Kidney (tissue), 14 donors: ENCODE data around the gene MEGF6. TPM values are rescaled to one million over a fixed set of nuclear protein-coding genes. Genes with fewer than 3 reads are reported as not detected.
A peak's percentile ranks its signal among the peaks of the same experiment; 100 is the strongest.

Source experiments
- DNase-seq, 5 donors: peaks; one replicate each; pipeline ENCODE4 v3.0.0-alpha.2; 2013 to 2020
- FAIRE-seq: peaks from 2 replicates; lab custom pipeline; 2012; peaks lifted over from hg19 to GRCh38; lab: Jason Lieb, UNC
- H3K27ac ChIP-seq, 2 donors: one replicate each; pipeline ENCODE4 v1.7.0; 2013; ENCODE audit warnings: low read depth in 2 of 2, low read length in 2 of 2, inconsistent platforms in 1 of 2
- H3K27me3 ChIP-seq: one replicate; pipeline ENCODE4 v1.7.1; 2013; ENCODE audit warnings: low read length, inconsistent platforms; ENCODE audit not compliant: control insufficient read depth, insufficient read depth
- H3K36me3 ChIP-seq, 3 donors: one replicate each; pipeline versions ENCODE4 v1.7.0 to v1.7.1; 2013; ENCODE audit warnings: low read length in 3 of 3, control low read depth in 1 of 3, inconsistent platforms in 1 of 3; ENCODE audit not compliant: insufficient read depth in 3 of 3, control insufficient read depth in 2 of 3
- H3K4me1 ChIP-seq, 3 donors: one replicate each; pipeline versions ENCODE4 v1.7.0 to v1.7.1; 2013; ENCODE audit warnings: low read length in 3 of 3, inconsistent platforms in 1 of 3, low read depth in 1 of 3; ENCODE audit not compliant: control insufficient read depth in 2 of 3, insufficient read depth in 2 of 3
- H3K4me3 ChIP-seq, 3 donors: one replicate each; pipeline versions ENCODE4 v1.7.0 to v1.8.1; 2013; ENCODE audit warnings: low read length in 3 of 3, control low read depth in 1 of 3, inconsistent platforms in 1 of 3
- H3K9ac ChIP-seq, 3 donors: one replicate each; pipeline versions ENCODE4 v1.7.0 to v1.7.1; 2013; ENCODE audit warnings: low read length in 3 of 3, control low read depth in 1 of 3, inconsistent platforms in 1 of 3
- H3K9me3 ChIP-seq, 3 donors: one replicate each; pipeline versions ENCODE4 v1.7.0 to v1.7.1; 2013; ENCODE audit warnings: low read length in 3 of 3, control low read depth in 1 of 3, inconsistent platforms in 1 of 3; ENCODE audit not compliant: control insufficient read depth in 2 of 3, insufficient read depth in 1 of 3
- CTCF ChIP-seq: IDR thresholded peaks from 3 replicates; pipeline ENCODE4 v1.5.1; 2012; ENCODE audit warnings: mild to moderate bottlenecking, moderate library complexity, borderline replicate concordance; ENCODE audit not compliant: insufficient read depth; ENCODE audit errors: extremely low read depth
- intact Hi-C: fragments of 100-400 bp; cut with DNase I; formaldehyde crosslinking; loops from one replicate; pipeline ENCODE4 v1.11.1; 2022
- polyA plus RNA-seq: library from polyadenylated mRNA; stranded (reverse); fragments of 350-450 nt; fragmentation: Illumina TruSeq; extraction: RNeasy Lipid Tissue Mini Kit (QIAGEN cat#74804); gene quantifications from one replicate; pipeline ENCODE4 v1.2.3, GENCODE V29; 2014; ENCODE audit warnings: low read depth, low replicate concordance; ENCODE audit not compliant: insufficient read depth
- total RNA-seq: library from RNA; stranded (reverse); fragmentation: NEBNext Ultra II Directional; extraction: Animal tissue kit (Norgen Biotek cat#: 25700); gene quantifications from one replicate; pipeline ENCODE4 v1.2.1, GENCODE V29; 2021
- donor health status: control.
- donor health status: control.
- donor health status: control.
- donor health status: control.
- donor health status: control.
- donor health status: DM: yes; HTN: yes; CAD: no.
- donor health status: Normal renal cell carcinoma (clear cell type).

The MEGF6 gene
- total and polyA plus RNA-seq, 2 donors from 2014 or later: 2.8 to 10.9 TPM

DNA sequence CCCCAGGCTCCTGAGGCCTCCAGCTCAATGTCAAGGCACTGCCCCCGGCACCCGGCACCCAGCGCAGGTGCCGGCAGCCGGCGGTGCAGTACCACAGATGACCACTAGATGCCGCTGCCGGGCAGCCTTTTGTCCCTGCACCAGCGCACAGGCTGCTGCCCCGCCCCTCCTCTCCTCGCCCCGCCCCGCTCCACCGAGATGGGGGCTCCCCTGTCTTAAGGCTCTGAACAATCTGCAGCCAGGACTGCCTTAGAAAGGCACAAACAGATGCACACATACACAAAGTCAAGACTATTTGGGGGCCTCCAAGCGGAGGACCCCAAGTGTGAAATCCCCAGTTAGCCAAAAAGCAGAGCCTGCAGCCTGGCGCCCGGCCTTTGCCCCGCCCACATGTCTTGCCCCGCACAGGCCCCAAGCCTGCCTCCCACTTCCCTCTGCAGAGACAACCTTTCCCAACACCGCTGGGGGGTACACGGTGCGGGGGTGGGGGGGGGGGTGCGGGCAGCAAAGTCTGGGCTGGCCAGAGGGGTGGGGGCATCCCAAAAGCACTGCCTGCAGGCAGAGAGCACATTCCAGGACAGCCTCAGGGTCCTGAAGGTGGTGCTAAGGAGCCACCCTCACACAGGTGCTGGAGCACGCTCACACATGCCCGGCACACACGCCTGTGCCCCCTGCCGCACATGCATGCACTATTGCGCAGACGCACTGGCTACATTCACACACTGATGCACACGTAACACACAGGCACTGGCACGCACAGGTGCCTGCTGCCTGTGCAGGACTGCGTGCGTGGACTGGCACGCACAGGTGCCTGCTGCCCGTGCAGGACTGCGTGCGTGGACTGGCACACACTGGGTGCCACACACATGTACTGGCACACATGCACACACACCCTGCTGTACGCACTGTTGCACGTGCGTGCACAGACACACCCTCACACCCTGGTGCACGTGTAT lies 119.7 kb downstream of the MEGF6 start:
- FAIRE-seq (no peak), DNase-seq (peak; percentile 78 to 91 (median 84))
- Histone ChIP-seq H3K9ac (no peak overlapping the region), H3K36me3 (no peaks in the 10 kb centered on the region), H3K27ac (no peak overlapping the region), H3K4me1 (no peaks in the 10 kb centered on the region), H3K4me3 (no peak overlapping the region), H3K9me3 (no peaks in the 10 kb centered on the region), H3K27me3 (no peaks in the 10 kb centered on the region)
- TF ChIP-seq CTCF: peak; percentile 99
- intact Hi-C loops: no loop called here

- no peaks in the 10 kb centered on the region for H3K27me3 ChIP-seq
- intact Hi-C loops: no loop called here
- DNase-seq (no peak), FAIRE-seq (no peak)
- no peak for TF ChIP-seq CTCF
- no peaks in the 10 kb centered on the region for H3K9me3 ChIP-seq
- H3K36me3 ChIP-seq: no peaks in the 10 kb centered on the region
- no peak overlapping the region for H3K27ac ChIP-seq
- no peaks in the 10 kb centered on the region for H3K4me1 ChIP-seq
- H3K9ac ChIP-seq: no peak overlapping the region
- no peak overlapping the region for H3K4me3 ChIP-seq
Measured at GRCh38 chr1:3490046-3490745, 121.1 kb downstream of the MEGF6 start.

- Histone ChIP-seq H3K9ac (no peak overlapping the region), H3K4me1 (no peaks in the 10 kb centered on the region), H3K27me3 (no peaks in the 10 kb centered on the region), H3K9me3 (no peaks in the 10 kb centered on the region), H3K27ac (no peak overlapping the region), H3K36me3 (no peaks in the 10 kb centered on the region), H3K4me3 (no peak overlapping the region)
- DNase-seq (no peak), FAIRE-seq (no peak)
- no peak for TF ChIP-seq CTCF
- intact Hi-C loops: loop anchor here (5.0 kb wide), 1 partner anchor 129 kb away; no protein-coding TSS in a partner anchor
Measured at GRCh38 chr1:3488432-3488831, 122.9 kb downstream of the MEGF6 start.
